ENCODE results near the gene STX19. TPM values are rescaled to one million over a fixed set of nuclear protein-coding genes. Genes with fewer than 3 reads are reported as not detected.

Gene STX19
- total RNA-seq, 1 experiment from 2014 or later: not detected

- ChIA-PET POLR2A (ENCODE audit: low non-redundant PET) (no interaction called here), CTCF (no interaction called here)
- Histone ChIP-seq H3K4me1 (ENCODE audit: insufficient read depth, low read length, poor library complexity, severe bottlenecking) (peaks cover 13% of the 10 kb centered on the region), H3K4me3 (ENCODE audit: low read depth, low read length, poor library complexity, severe bottlenecking) (no peak overlapping the region), H3K9me3 (ENCODE audit: low read depth, low read length, poor library complexity, severe bottlenecking) (no peaks in the 10 kb centered on the region), H3K27ac (ENCODE audit: low read depth, low read length, poor library complexity, severe bottlenecking) (no peak overlapping the region), H3K36me3 (ENCODE audit: insufficient read depth, low read length, poor library complexity, severe bottlenecking) (no peaks in the 10 kb centered on the region), H3K27me3 (replicated peaks; ENCODE audit: insufficient read depth, low read depth, low read length, poor library complexity) (no peaks in the 10 kb centered on the region)
- intact Hi-C loops (cut with micrococcal nuclease; ENCODE audit: unreplicated experiment): no loop called here
- TF ChIP-seq CTCF (conservative IDR thresholded peaks at IDR 0.05; ENCODE audit: low read depth, low read length) (no peak), EZH2 (IDR thresholded peaks at IDR 0.05; ENCODE audit: borderline replicate concordance, low read depth, low read length, poor library complexity, severe bottlenecking) (no peak)
- DNase-seq (ENCODE audit: low spot score): peak; percentile 48
- BruUV-seq (replicated peaks): no TSS peak
Observed at GRCh38 chr3:94009608-94010007, 18.8 kb downstream of the STX19 start.

- DNase-seq (ENCODE audit: low spot score): no peak
- intact Hi-C loops (cut with micrococcal nuclease; ENCODE audit: unreplicated experiment): no loop called here
- H3K27ac ChIP-seq (ENCODE audit: low read depth, low read length, poor library complexity, severe bottlenecking): no peak overlapping the region
- no peak overlapping the region for H3K4me3 ChIP-seq (ENCODE audit: low read depth, low read length, poor library complexity, severe bottlenecking)
- no TSS peak for BruUV-seq (replicated peaks)
- H3K36me3 ChIP-seq (ENCODE audit: insufficient read depth, low read length, poor library complexity, severe bottlenecking): no peaks in the 10 kb centered on the region
- ChIA-PET POLR2A (ENCODE audit: low non-redundant PET) (no interaction called here), CTCF (no interaction called here)
- peaks cover 13% of the 10 kb centered on the region for H3K4me1 ChIP-seq (ENCODE audit: insufficient read depth, low read length, poor library complexity, severe bottlenecking)
- no peak for TF ChIP-seq CTCF (conservative IDR thresholded peaks at IDR 0.05; ENCODE audit: low read depth, low read length)
- TF ChIP-seq EZH2 (IDR thresholded peaks at IDR 0.05; ENCODE audit: borderline replicate concordance, low read depth, low read length, poor library complexity, severe bottlenecking): no peak
- no peaks in the 10 kb centered on the region for H3K9me3 ChIP-seq (ENCODE audit: low read depth, low read length, poor library complexity, severe bottlenecking)
- H3K27me3 ChIP-seq (replicated peaks; ENCODE audit: insufficient read depth, low read depth, low read length, poor library complexity): no peaks in the 10 kb centered on the region
Observed at GRCh38 chr3:94008253-94008652, 20.1 kb downstream of the STX19 start.

- Histone ChIP-seq H3K27ac (ENCODE audit: low read depth, low read length, poor library complexity, severe bottlenecking) (no peak overlapping the region), H3K9me3 (ENCODE audit: low read depth, low read length, poor library complexity, severe bottlenecking) (no peaks in the 10 kb centered on the region), H3K4me3 (ENCODE audit: low read depth, low read length, poor library complexity, severe bottlenecking) (no peak overlapping the region)
Observed at GRCh38 chr3:94004301-94004910, 24.0 kb downstream of the STX19 start.

More at GRCh38 chr3:94004301-94004910, 24.0 kb downstream of the STX19 start:
- no TSS peak for BruUV-seq (replicated peaks)
- peak; percentile 79 for DNase-seq (ENCODE audit: low spot score)
- no peak for TF ChIP-seq EZH2 (IDR thresholded peaks at IDR 0.05; ENCODE audit: borderline replicate concordance, low read depth, low read length, poor library complexity, severe bottlenecking)
- peak; percentile 92 for TF ChIP-seq CTCF (conservative IDR thresholded peaks at IDR 0.05; ENCODE audit: low read depth, low read length)
- Histone ChIP-seq H3K4me1 (ENCODE audit: insufficient read depth, low read length, poor library complexity, severe bottlenecking) (peaks cover 16% of the 10 kb centered on the region), H3K27me3 (replicated peaks; ENCODE audit: insufficient read depth, low read depth, low read length, poor library complexity) (no peaks in the 10 kb centered on the region), H3K36me3 (ENCODE audit: insufficient read depth, low read length, poor library complexity, severe bottlenecking) (no peaks in the 10 kb centered on the region)
- POLR2A ChIA-PET (ENCODE audit: low non-redundant PET): no interaction called here
- CTCF ChIA-PET: interaction anchor here (1.0 kb wide), 1 partner anchor 65 kb away, joined by 5 read pairs; no protein-coding TSS in a partner anchor
- intact Hi-C loops (cut with micrococcal nuclease; ENCODE audit: unreplicated experiment): loop anchor here (2.0 kb wide), 1 partner anchor 58 kb away; the partner anchor contains the start of genes DHFR2 and NSUN3

Measured in A673 (cell line).